ENCODE measurements around the gene TMEM198.

TMEM198 gene

GRCh38 chr2:219508971-219509779, 34.7 kb upstream of the TMEM198 start:
- no peak for DNase-seq (ENCODE audit: low read depth in 2 of 2)

GRCh38 chr2:219509780-219510511, 33.9 kb upstream of the TMEM198 start:
- peak in 1 of 2 donors; percentile 47 for DNase-seq (ENCODE audit: low read depth in 2 of 2)

DNA sequence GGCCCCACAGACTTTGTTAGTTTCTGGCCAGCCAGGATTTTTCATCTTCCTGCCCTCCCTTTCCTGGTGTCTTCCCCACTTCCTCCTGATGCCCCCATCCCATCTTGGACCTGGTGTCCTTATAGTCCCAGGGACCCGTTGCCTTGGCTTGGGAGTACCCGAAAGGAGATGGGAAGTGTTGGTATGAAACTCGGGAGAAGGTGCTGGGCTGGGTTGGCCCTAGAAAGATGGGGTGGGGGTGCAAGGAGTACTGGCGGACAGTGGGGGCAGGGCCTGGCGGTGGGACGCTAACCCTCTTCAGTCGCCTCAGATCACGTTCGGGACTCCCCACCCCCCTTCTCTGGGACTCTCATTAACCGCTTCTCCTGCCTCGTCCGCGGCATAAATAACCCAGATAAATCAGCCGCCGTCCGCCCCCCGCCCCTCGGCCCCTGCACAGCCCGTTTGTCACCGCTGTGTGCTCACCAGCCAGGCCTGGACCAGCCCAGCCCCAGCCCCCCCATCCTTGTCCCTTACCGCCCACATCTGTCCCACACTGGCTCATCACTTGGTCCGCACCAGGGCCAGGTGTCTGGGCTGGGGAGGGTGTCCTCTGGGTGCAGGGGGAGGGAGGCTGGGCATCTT, 33.2 kb upstream of the TMEM198 start:
- DNase-seq (ENCODE audit: low read depth in 2 of 2), result no peak

DNA sequence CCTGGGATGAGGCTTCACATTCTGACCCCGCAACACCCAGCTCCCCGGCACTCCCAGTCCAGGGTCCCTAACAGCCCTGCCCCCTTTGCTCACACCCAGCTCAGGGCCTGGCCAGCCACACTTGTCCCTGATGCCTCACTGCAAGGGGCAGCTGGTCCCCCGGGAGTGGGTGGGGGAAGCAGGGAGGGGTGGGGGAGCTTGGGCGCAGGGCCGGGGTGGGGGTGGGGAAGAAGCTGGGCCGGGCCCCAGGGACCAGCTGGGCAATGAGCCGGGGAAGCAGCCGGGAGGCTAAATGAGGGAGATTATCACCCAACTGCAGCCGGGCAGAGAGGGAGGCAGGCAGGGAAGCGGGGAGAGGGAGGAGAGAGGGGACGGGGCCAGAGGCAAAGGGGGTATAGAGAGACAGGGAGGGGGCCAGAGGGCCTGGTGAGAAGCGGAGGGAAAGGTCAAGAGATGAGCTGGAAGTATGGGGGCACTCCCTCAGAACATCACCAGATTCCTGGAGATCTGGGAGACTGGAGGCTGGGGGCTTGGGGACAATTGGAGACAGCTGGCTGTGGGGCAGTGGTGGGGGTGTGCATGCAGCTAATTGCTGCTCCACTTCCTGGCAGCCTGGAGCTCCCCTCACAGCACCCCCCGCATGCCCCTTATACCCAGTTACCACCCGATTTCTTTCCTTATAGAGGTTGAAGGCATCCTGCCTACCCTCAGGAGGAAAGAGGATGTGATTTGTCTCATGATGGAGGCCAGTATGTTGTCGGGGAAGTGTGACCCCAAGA, 32.1 kb upstream of the TMEM198 start:
- no peak for DNase-seq (ENCODE audit: low read depth in 2 of 2)

GRCh38 chr2:219512524-219513216, 31.2 kb upstream of the TMEM198 start:
- no peak for DNase-seq (ENCODE audit: low read depth in 2 of 2)

DNA sequence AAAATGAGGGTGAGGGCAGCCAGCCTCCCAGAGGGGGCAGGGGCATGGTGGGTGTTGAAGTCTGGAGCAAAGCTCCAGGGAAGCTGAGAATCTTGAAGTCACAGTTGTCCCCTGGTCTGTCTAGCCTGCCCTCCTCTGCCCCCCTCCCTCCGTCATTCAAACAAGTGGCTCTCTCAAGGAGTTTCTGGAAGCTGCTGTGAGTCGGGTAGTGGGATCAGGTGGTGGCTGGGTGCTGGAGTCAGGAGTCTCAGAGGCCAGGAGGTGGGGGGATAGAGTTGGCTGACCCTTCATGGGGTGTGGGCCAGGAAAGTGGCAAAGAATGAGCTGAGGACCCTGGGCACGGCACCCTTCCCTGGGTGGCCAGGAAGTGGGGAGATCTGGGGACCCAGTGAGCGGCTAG, 30.0 kb upstream of the TMEM198 start:
- DNase-seq (ENCODE audit: low read depth in 2 of 2), result no peak

DNA sequence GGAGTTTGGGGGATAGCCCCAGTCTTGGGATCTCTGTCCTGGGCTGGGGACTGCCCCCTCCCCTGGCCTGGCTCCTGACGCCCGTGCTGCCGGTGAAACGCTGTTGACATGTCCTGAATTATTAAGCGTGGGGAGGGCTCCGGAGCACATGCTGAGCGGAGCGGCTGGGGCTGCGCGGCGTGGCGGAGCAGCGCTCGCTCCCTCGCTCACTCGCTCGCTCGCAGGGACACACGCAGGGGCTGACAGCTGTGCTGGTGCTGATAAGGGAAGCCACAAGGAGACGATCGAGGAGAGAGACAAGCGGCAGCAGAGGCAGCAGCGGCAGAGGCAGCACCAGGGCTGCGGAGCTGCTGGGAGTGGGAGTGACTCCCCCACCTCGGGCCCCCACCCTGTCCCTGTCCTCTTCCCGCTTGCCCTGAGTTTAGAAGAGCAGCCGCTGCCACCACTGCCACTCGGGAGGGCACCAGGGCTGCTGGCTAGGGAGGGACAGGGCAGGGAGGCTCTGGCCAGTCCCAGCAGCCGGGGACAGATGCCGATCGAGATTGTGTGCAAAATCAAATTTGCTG, 29.5 kb upstream of the TMEM198 start, which contains the start of gene ASIC4:
Gene ASIC4 (plus strand): TSS at position 287 of the 566 bp plus-strand sequence. CDS start 243 bp downstream, at position 530.
- DNase-seq (ENCODE audit: low read depth in 2 of 2), result no peak

DNA sequence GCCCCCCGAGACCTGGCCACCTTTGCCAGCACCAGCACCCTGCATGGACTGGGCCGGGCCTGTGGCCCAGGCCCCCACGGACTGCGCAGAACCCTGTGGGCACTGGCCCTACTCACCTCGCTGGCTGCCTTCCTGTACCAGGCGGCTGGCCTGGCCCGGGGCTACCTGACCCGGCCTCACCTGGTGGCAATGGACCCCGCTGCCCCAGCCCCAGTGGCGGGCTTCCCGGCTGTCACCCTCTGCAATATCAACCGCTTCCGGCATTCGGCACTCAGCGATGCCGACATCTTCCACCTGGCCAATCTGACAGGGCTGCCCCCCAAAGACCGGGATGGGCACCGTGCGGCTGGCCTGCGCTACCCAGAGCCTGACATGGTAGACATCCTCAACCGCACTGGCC, 29.0 kb upstream of the TMEM198 start:
- no peak for DNase-seq (ENCODE audit: low read depth in 2 of 2)

GRCh38 chr2:219515874-219516629, 27.8 kb upstream of the TMEM198 start:
- DNase-seq (ENCODE audit: low read depth in 2 of 2), result no peak

DNA sequence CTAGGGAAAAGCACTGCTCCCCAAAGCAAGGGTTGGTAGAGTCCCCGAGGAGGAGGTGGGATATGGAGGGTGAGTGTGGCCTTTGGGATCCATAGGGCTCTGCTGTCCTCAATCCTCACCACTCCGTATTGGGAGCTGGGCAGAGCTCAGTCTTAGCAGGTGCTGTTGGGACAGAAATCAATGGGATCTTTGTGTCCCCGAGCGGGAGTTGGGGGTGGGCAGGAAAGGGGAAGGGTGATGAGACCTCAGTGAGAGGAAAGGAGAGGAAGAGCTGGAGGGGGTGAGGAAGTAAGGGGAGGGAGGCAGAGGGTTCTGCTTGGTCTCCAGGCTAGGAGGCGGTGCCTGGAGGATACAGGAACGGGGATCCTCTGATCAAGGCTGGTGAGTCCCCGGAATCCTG, 26.9 kb upstream of the TMEM198 start:
- DNase-seq (ENCODE audit: low read depth in 2 of 2), result no peak

DNA sequence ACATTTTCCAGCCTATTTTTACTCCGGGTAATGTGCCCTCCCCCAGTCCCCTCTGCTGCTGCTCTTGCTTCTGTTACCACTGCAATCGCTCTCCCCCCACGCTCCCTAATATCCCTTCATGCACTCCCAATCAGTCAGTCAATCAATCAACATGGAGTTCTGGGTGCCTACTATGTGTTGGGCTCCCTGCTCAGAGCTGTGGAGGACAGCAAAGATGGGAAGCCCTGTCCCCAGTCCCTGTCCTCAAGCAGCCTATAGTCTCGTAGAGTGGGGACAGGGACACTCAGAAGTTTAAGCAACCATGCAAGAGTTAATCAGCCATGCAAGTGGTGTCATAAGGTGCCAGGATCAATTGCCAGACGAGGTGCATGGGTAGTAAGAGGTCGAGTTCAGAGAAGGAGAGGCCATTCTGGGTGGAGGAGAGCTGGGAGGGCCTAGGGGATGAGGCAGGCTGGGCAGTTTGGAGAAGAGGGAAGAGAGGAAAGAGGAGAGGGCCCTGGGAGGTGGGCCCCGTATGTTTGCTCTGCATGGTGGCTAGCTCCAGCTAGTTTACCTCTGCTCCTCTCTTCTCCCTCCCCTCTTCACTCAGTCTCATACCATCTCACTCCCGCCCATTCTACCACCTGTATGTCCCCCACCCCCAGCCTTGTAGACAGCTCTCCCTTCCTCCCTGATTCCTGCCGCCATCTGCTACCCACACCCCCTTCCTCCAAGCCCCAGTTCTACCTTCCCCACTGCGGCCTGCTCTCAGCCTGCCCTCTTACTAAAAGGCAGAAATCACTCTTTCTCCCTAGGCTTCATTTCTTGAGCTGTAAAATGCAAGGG, 25.7 kb upstream of the TMEM198 start:
- no peak for DNase-seq (ENCODE audit: low read depth in 2 of 2)

DNA sequence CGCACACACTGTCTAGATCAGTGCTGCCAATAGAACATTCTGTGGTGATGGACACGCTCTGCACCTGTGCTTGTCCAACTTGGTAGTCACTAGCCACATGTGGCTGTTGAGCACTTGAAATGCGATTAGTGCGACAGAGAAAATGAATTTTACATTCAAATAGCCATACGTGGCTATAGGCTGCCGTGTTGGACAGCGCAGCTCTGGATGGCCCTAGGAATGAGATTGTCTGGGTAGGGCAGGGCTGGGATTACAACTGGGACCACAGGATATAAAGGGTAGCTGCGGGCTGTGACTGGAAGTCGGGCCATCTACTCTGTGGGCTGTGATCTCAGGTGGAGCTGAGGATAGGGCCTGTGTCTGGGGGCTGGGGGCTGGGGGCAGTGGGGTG, 24.3 kb upstream of the TMEM198 start:
- DNase-seq (ENCODE audit: low read depth in 2 of 2), result no peak

- no peak for DNase-seq (ENCODE audit: low read depth in 2 of 2)
These were observed 23.7 kb upstream of the TMEM198 start for GRCh38 chr2:219520079-219520478.

DNA sequence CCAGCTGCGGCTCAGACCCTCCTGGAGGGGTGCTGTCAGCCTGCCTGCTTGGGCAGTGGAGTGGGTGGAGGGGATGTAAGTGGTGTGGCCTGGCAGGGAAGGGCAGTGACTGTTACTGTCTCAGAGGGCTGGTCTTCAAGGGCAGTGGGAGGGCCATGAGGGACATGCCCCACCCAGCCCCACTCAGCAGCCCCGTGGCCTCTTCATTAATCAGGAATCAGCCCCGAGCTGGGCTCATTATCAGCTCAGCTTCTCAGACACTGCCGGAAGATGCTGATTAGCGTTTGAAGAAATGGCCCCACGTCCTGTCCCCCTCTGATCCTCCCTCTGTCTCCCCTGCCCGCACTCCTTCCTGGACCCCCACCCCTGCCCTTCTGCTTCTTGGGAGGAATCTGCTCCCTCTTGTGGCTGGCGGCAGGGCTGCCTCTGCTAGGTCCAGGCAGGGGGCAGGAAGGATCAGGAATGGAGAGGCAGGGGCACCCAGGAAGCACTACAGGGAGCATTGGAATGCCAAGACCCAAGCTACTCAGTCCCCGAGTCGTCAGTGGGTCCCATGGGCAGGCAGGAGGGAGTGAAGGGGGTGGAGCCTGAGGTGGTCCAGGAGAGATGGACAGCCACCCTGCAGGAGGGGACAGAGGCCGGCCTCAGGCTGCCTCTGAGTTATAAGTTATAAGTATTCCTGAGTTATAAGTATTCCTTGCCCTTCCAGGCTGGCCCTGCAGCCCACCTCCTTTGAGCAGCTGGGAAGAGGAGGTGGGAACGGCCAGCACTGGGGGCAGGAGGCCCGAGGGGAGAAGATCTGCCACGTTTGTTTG, 22.6 kb upstream of the TMEM198 start:
- no peak for DNase-seq (ENCODE audit: low read depth in 2 of 2)

- no peak for DNase-seq (ENCODE audit: low read depth in 2 of 2)
These were observed 21.5 kb upstream of the TMEM198 start for GRCh38 chr2:219522111-219523030.

DNA sequence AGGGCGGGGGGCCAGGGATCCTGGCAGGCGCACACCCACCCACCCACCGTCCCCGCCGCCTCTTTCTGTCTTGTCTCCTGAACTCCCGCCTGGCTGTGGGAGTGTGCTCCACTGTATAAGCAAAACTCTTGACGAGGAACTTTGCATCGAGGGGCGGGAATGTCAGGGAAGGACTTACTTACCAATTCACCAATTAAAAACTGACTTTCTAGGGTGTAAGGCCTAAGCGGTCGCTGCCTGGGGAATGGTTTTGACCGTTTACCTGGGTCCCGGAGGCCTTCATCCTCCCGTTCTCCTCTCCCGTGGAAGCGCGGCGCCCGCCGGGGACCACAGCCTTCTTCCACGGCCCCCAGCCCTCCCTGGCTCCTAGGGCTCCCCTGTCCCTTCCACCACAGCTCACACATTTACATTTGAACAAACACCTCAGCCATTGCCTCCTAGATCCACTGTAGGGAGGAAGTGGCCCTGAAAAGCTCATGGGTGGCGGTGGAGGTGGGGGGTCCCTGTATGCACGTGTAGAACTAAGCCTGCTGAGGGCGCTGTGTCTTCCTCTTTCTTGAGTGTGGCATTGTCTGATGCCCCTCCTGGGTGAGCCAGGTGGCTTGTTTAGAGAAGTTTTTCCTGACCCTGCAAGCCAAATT, 20.7 kb upstream of the TMEM198 start:
- no peak for DNase-seq (ENCODE audit: low read depth in 2 of 2)

- DNase-seq (ENCODE audit: low read depth in 2 of 2), result no peak
These were observed 19.0 kb upstream of the TMEM198 start for GRCh38 chr2:219524817-219525216.

All from stimulated activated CD4-positive, alpha-beta T cell treated with anti-CD3 and anti-CD28 coated beads, Interleukin-15, amount 100 ng/mL, for 48 hours (primary cell).